GM19099 (cell line): Measurements from ENCODE around the gene MTREX.

Experiments
- POLR2A ChIP-seq: IDR thresholded peaks from 3 replicates; pipeline ENCODE4 v1.6.1; 2011; ENCODE audit warnings: low read depth; ENCODE audit not compliant: insufficient read length; ENCODE audit errors: extremely low read depth

Gene MTREX

DNA sequence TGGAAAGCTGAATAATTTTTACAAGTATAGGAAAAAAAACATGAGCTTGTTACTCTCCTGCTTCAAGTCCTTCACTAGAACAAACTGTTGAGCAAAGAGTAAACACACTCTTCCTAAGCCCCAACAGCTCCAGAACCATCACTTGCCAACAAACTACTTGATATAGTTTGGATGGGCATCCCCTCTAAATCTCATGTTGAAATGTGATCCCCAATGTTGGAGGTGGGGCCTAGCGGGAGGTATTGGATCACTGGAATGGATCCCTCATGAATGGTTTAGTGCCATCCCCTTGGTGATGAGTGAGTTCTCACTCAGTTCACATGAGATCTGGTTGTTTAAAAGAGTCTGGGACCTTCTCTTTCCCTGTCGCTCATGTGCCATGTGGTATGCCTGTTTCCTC is 144.2 kb downstream of the MTREX start:
- TF ChIP-seq POLR2A, result no peak

DNA sequence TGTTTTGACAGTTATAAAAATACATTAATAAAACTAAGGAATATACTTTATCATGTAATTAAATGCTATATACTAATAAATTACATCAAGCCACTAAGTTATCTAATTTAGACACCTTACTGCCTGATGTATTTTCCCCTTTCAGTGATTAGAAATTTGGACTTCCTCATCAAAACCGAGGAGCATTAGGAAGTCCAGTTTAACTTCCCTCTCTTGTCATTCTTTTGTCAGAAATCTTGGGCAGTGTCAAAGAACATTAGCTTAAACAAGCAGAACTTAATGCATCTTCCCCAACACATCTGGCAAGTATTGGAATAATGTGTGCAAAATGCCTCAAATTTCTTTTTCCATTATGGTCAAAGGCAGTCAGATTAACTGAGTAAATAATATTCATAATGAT is 145.4 kb downstream of the MTREX start:
- TF ChIP-seq POLR2A, result no peak

DNA sequence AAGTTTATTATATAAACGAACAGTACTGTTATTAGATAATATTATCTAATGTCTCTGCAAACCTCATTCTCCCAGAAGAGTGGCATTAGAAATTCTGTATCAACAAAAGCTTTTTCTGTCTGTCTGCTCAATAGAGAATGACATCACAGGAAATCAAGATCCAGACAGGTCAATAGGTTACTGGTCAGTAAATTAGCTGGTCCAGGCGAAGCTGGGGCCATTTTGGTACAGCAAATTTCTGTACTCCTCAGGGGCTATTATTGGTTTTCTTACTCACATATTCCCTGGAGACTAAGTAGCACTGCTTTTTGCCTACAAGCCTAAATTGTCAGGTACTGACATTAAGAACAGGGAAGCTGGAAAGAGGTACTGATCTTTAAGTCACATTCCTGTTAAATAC is 146.5 kb downstream of the MTREX start:
- TF ChIP-seq POLR2A, result no peak

DNA sequence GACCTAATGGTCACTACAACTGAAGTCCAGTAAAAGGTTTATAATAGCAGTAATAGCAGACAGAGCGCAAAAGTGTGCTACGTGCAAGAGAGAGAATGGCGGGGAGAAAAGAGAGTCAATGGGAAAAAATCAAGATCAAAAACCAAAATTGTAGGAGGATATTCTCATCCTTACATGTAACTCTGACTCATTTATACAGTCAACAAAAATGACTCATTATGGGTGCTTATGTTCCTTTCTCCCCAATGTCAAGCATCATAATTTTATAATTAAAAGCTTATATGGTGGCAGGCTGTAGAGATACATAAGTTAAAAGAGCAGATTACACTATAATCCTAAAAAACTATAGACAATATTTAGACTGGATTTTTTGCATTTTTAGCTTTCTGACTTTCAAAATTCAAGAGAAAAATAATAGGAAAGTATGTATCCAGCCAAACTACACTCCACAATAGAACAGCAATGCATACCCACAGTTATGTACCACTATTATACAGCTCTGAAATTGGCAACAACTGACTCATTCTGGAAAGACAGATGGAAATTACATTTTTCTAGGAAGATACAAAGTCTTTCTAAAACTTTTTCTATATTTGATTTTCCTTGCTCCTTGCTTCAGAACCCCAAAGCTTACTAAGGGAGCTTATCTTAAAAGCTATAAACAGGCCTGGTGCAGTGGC is 148.6 kb downstream of the MTREX start:
- no peak for TF ChIP-seq POLR2A

DNA sequence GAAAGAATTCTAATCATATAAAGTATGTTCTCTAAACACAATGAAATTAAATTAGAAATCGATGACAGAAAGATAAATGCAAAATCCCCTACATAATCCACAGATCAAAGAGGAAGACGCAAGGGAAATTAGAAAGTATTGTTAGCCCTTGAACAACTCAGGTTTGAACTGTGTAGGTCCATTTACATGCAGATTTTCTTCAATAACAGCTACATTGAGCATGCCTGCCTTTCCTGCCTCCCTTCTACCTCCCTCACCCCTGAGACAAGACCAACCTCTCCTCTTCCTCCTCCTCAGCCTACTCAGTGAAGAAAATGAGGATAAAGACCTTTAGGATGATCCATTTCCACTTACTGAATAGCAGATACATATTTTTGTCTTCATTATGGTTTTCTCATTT is 151.8 kb downstream of the MTREX start:
- no peak for TF ChIP-seq POLR2A

DNA sequence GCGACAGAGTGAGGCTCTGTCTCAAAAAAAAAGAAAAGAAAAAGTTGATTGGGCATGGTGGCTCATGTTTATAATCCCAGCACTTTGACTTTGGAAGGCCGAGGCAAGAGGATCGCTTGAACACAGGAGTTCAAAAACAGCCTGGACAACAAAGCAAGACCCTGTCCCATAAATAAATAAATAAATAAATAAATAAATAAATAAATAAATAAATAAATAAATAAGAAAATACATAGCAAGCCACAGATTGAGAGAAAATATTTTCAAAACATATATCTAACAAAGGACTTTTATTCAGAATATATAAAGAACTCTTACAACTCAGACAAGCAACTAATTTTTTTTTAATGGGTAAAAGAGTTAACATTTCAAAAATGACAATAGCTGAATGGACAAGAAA is 155.8 kb downstream of the MTREX start:
- no peak for TF ChIP-seq POLR2A

DNA sequence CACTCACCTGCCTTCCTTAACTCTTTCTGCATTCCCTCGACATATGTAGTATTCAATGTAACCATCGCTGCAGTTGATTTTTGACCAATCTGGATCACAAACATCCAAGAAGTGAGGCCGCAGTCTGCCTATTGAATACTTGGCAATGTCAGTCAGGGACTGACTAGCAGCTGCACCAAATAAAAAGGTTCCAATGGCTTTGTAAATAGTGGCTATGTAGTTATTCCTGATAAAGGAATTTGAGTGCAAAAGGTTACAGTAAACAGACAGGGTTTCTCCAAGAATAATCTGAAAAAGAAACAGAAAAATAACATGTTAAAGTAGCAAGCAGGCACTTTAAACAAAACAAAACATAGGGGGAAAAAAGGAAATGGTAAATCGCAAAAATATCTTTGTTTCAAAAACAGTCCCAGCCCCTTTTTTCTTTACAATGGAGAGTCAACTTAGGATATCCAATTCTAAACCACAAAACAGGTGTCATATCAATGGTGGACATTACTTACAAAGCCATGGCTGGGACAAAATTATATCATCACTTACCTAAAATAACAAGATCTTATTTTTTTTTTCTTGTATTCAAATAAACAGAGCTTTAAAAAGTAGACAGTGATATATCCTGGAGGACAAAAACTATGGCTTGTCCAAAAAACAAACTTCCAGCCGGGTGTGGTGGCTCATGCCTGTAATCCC is 160.2 kb downstream of the MTREX start:
- no peak for TF ChIP-seq POLR2A

DNA sequence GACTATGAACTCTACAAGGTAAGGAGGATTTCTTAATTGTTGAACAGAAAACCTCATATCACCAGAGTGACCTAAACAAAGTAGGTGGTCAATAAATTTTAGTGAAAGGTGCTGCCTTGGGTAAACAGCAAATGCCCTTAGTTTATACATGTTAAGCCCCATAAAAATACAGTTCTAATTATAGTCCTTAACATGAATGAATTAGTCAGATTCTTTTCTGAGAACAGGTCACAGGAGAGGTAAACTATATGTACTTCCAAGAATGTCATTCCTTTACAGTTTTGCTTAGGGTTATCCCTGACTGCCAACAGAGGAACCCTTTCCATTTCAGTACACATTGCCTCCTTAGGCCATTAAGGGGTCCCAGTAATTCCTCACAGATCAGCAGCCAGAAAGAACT is 162.1 kb downstream of the MTREX start:
- TF ChIP-seq POLR2A, result no peak

DNA sequence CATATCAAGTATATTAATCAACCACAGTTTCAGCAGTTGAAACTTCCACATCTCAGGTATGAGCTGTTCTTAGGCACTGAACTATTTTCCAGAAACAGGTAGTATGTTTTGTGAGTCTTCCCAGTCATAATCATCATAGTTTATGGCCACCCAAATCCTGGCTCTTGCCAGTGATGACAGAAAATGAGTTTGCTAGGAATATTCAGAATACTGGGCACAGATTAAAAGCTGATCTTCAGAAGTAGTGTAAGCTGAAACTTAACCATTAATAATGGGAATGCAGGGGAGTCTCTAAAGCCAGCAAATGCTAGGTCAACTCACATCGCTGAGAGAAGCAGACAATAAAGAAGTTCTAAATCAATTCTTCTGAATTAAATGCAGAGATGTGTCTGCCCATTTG is 162.5 kb downstream of the MTREX start:
- no peak for TF ChIP-seq POLR2A

DNA sequence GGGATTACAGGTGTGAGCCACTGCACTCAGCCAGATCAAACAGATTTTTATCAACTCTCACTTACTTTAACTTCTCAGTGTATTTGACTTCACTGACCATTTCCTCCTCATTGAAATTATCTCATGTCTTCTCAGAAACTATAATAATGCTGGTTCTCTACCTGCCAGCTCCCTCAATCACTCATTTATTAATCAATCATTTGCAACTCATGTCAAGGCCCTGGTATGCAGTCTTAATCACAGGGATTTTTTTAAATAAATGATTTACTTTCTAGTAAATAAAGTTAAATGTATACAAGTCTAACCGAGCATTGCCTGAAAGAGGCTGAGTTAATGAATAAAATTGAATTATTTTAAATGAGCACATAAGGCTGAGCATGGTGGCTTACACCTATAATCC is 163.7 kb downstream of the MTREX start:
- no peak for TF ChIP-seq POLR2A

DNA sequence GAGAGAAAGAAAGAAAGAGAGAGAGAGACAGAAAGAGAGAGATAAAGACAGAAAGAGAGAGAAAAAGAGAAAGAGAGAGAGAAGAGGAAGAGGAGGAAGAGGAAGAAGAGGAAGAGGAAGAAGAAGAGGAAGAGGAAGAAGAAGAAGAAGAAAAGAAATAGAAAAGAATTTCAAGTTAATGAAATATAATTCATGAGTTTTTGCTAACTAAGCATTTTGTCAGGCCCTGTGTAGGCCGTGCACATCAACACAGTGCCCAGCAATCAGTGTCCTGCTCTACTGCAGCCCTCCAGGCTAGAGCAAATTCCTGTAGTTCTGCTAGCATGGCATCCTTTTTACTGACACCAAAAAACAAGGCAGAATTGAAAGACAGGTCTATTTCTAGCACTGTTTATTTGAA is 164.9 kb downstream of the MTREX start:
- TF ChIP-seq POLR2A, result no peak
